Measurements from ENCODE around the gene FBXO46. TPM values are rescaled to one million over a fixed set of nuclear protein-coding genes. Genes with fewer than 3 reads are reported as not detected.

Gene FBXO46
- 10 to 100 TPM; 27.3 to 28.0 TPM for total RNA-seq
- long read RNA-seq, partial matches to known transcripts: 1 of 8 reads
- long read RNA-seq, other reads (novel, unspliced or antisense): 6 of 8 reads

GRCh38 chr19:45730368-45731288 is at the start of gene FBXO46:
FBXO46 (minus strand) TSS chr19:45730896; CDS start chr19:45713495, 17,401 bp downstream.
- intact Hi-C loops (cut with DNase I, micrococcal nuclease): no loop called here
- ATAC-seq: peak; percentile 96
- DNase-seq: peak; percentile 94 to 99

GRCh38 chr19:45780146-45780447 is 49.4 kb upstream of the FBXO46 start:
- peak in 1 of 2 donors; percentile 39 for DNase-seq
- no peak for ATAC-seq

GRCh38 chr19:45779231-45780145 is 48.8 kb upstream of the FBXO46 start:
- intact Hi-C loops (cut with DNase I, micrococcal nuclease): no loop called here
- DNase-seq: peak; percentile 93 to 97
- ATAC-seq: peak; percentile 87

More at GRCh38 chr19:45780146-45780447, 49.4 kb upstream of the FBXO46 start:
- intact Hi-C loops (cut with DNase I, micrococcal nuclease): no loop called here

GRCh38 chr19:45778010-45778661 is 47.4 kb upstream of the FBXO46 start:
- ATAC-seq (no peak), DNase-seq (peak in 1 of 2 donors; percentile 29)
- intact Hi-C loops (cut with DNase I, micrococcal nuclease): no loop called here

GRCh38 chr19:45777395-45777961 is 46.8 kb upstream of the FBXO46 start:
- intact Hi-C loops (cut with DNase I, micrococcal nuclease): no loop called here
- ATAC-seq: no peak
- peak in 1 of 2 donors; percentile 27 for DNase-seq

- intact Hi-C loops (cut with DNase I, micrococcal nuclease): no loop called here
- DNase-seq (peak; percentile 56 to 64), ATAC-seq (no peak)
Observed at GRCh38 chr19:45774765-45775164, 44.1 kb upstream of the FBXO46 start.

- ATAC-seq (no peak), DNase-seq (no peak)
- intact Hi-C loops (cut with DNase I, micrococcal nuclease): no loop called here
Observed at GRCh38 chr19:45773384-45773783, 42.7 kb upstream of the FBXO46 start.

GRCh38 chr19:45772912-45773311 is 42.2 kb upstream of the FBXO46 start:
- ATAC-seq (no peak), DNase-seq (peak in 1 of 2 donors; percentile 38)

GRCh38 chr19:45772130-45772840 is 41.6 kb upstream of the FBXO46 start:
- peak in 1 of 2 donors; percentile 32 for DNase-seq
- intact Hi-C loops (cut with DNase I, micrococcal nuclease): no loop called here
- ATAC-seq: no peak

More at GRCh38 chr19:45772912-45773311, 42.2 kb upstream of the FBXO46 start:
- intact Hi-C loops (cut with DNase I, micrococcal nuclease): no loop called here

- no peak for ATAC-seq
- peak; percentile 37 to 47 for DNase-seq
- intact Hi-C loops (cut with DNase I, micrococcal nuclease): no loop called here
Observed at GRCh38 chr19:45771311-45771933, 40.7 kb upstream of the FBXO46 start.

GRCh38 chr19:45770192-45771101 is 39.8 kb upstream of the FBXO46 start:
- peak; percentile 67 for ATAC-seq
- intact Hi-C loops (cut with DNase I, micrococcal nuclease): no loop called here
- peak; percentile 96 to 99 for DNase-seq

- ATAC-seq (no peak), DNase-seq (peak; percentile 64 to 66)
- intact Hi-C loops (cut with DNase I, micrococcal nuclease): loop anchor here in 1 of 2 donors (10.0 kb wide), 1 partner anchor 55 kb away; no protein-coding TSS in a partner anchor
Observed at GRCh38 chr19:45769821-45770191, 39.1 kb upstream of the FBXO46 start.

- intact Hi-C loops (cut with DNase I, micrococcal nuclease): loop anchor here in 1 of 2 donors (10.0 kb wide), 1 partner anchor 54 kb away; no protein-coding TSS in a partner anchor
- DNase-seq (peak; percentile 98 to 99), ATAC-seq (peak; percentile 64)
Observed at GRCh38 chr19:45768984-45769782, 38.5 kb upstream of the FBXO46 start, which contains the start of gene SIX5. SIX5 (minus strand) TSS chr19:45769252; CDS start chr19:45768844, 408 bp downstream.

- DNase-seq (peak in 1 of 2 donors; percentile 64), ATAC-seq (no peak)
- intact Hi-C loops (cut with DNase I, micrococcal nuclease): loop anchor here in 1 of 2 donors (10.0 kb wide), 1 partner anchor 54 kb away; no protein-coding TSS in a partner anchor
Observed at GRCh38 chr19:45768655-45768983, 37.9 kb upstream of the FBXO46 start.

- peak; percentile 70 to 76 for DNase-seq
- intact Hi-C loops (cut with DNase I, micrococcal nuclease): loop anchor here in 1 of 2 donors (10.0 kb wide), 1 partner anchor 53 kb away; no protein-coding TSS in a partner anchor
- peak; percentile 1 for ATAC-seq
Observed at GRCh38 chr19:45767881-45768654, 37.4 kb upstream of the FBXO46 start.
